ENCODE data around the gene NR0B2. TPM values are rescaled to one million over a fixed set of nuclear protein-coding genes. Genes with fewer than 3 reads are reported as not detected.
A peak's percentile ranks its signal among the peaks of the same experiment; 100 is the strongest.
"Not testable (repeated sequence)": the region's sequence is repeated elsewhere in the genome, so short reads cannot be mapped to it uniquely, and the experiment has no call there.

NR0B2 gene
- polyA plus RNA-seq, 3 donors from 2014 or later, result not detected

DNA sequence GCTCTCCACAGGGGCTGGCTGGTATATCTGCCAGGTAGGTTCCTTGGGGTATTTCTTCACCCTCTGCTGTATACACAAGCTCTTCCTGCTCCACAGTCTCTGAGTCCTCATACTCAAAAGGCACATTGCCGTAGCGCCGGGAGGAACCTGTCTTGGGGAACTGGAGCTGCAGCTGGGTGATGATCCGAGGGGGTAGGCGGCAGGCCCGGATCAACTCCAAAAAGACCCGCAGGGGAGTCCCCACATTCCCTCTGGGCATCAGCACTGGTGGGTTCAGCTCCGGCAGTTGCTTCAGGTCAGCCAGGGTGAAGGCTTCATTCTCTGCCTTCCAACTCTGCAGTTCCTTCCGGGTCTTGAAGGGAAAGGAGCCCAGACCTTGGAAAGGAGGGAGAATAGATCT, 16.4 kb downstream of the NR0B2 start:
- Mint-ChIP-seq H3K4me3 (no peak overlapping the region), H3K4me1 (peaks cover 35 to 38% of the 10 kb centered on the region in 2 donors), H3K36me3 (peaks cover 13 to 27% (median 23%) of the 10 kb centered on the region in 3 donors), H3K27me3 (ENCODE audit: low read depth in 3 of 3) (peaks cover 0 to 12% (median 3%) of the 10 kb centered on the region in 3 donors), H3K27ac (no peak overlapping the region), H3K9me3 (no peaks in the 10 kb centered on the region)
- DNase-seq, result no peak

DNA sequence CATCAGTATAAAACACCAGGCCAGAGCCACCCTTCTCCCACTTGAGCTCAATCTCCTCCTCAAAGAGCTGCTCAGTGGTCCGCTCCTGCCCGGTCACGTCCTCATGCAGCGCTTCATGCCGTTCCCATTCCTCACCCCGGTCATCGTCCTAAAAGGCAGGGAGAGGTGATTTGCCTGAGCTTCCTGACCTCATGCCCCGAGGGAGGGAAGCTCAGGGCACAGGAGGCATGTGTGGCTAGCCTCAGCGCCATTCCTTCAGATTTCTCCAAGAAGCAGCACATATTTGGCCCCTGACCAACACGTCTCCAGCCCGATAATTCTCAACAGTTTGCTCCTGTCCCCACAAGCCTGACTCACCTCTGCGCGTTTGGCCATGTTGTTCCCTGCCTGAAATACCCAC, 19.5 kb downstream of the NR0B2 start:
- H3K4me3 Mint-ChIP-seq, result no peak overlapping the region
- H3K4me1 Mint-ChIP-seq, result peaks cover 24 to 28% of the 10 kb centered on the region in 2 donors
- H3K36me3 Mint-ChIP-seq, result peaks cover 13 to 27% (median 23%) of the 10 kb centered on the region in 3 donors
- no peaks in the 10 kb centered on the region for H3K9me3 Mint-ChIP-seq
- H3K27ac Mint-ChIP-seq, result no peak overlapping the region
- DNase-seq, result no peak
- peaks cover 3 to 11% (median 6%) of the 10 kb centered on the region in 3 donors for H3K27me3 Mint-ChIP-seq (ENCODE audit: low read depth in 3 of 3)

DNA sequence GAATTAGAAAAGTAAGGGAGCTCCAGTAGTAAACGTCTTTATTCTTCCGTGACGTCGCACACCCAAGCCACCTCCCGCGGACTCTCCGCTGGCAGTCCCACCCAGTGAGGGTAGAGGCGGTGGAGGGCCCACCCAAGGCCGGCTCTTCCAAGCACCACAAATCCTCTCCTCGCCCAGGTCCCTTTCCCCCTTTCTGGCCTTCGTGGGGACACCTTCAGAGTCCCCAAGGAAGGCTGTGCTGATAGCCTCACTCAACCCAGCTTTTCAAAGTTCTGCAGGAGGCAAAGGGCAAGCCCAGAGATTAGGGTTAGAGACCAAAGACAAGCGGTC, 23.3 kb downstream of the NR0B2 start:
- Mint-ChIP-seq H3K4me1 (peaks cover 26 to 35% of the 10 kb centered on the region in 2 donors), H3K4me3 (peak overlapping the region; percentile 90 to 94 (median 91)), H3K9me3 (no peaks in the 10 kb centered on the region), H3K27ac (peak overlapping the region; percentile 88 to 96 (median 94)), H3K27me3 (ENCODE audit: low read depth in 3 of 3) (peaks cover 6 to 11% (median 8%) of the 10 kb centered on the region in 3 donors), H3K36me3 (peaks cover 17 to 35% (median 24%) of the 10 kb centered on the region in 3 donors)
- no peak for DNase-seq

DNA sequence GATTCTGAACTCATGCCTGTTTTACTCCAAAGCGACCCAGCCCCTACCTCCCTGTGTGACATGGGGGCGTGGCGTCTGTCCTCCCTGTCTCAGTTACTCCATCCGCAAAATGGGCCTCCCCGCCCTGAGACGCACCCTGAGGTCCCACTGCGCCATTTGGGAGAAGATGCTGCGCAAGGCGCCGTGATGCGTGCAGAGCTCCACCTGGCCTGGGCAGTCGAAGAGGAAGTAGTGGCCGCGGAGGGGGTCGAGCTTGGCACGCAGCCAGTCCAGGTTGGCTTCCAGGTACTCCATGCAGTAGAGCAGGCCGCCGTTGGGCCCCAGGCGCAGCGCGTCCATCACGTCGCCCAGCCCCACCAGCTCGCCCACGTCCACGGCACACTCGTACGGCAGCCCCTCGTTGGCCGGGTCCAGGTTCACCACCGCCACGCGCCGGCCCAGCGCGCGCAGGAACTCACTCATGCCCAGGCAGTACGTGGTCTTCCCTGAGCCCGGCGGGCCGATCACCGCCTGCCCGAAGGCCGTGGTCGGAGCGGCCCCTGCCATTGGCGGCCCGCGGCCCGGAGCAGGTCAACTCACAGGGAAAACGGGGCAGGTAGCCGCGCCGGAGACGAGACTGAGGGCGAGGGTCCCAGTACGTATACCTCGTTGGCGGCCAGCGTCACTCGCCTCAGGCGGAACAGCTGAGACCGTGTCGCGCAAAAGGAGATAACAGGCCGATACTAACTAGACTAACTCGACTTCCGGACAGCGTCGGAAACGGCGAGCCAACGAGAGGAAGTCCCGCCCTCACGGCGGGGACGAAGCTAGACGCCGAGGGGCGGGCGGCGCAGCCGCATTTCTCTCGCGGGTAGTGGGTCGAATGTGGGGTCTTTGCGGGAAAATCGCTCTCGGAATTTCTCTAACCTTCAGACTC, 24.0 kb downstream of the NR0B2 start, which contains the start of gene GPN2:
Gene GPN2, minus strand, starts transcription at position 733 of the 916 bp plus-strand sequence. Its CDS starts 187 bp downstream, at position 546.
- Mint-ChIP-seq H3K27ac (peak within 1 kb of the TSS; percentile 88 to 96 (median 94)), H3K4me1 (peaks cover 26 to 35% of the 10 kb centered on the region in 2 donors), H3K27me3 (ENCODE audit: low read depth in 3 of 3) (peaks cover 6 to 11% (median 8%) of the 10 kb centered on the region in 3 donors), H3K4me3 (peak within 1 kb of the TSS; percentile 90 to 94 (median 91)), H3K36me3 (peaks cover 20 to 35% (median 22%) of the 10 kb centered on the region in 3 donors), H3K9me3 (no peaks in the 10 kb centered on the region)
- peak; percentile 75 to 81 (median 79) for DNase-seq

DNA sequence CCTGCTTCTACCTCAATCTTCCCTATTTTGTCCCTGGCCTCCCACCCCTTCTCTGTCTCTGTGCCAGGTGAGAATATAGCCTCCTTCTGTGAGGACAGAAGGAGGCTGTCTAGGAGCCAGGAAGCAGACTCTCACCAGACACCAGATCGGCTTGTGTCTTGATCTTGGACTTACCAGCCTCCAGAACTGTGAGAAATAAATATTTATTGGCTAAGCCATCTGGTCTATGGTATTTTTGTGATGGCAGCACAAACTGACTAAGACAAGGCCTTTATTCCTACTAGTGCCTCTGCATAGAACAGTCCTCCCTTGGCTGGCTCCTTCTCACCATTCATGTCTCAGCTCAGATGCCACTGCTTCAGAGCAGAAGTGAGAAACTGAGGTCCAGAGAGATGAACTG, 25.5 kb downstream of the NR0B2 start:
- peaks cover 6 to 10% (median 8%) of the 10 kb centered on the region in 3 donors for H3K27me3 Mint-ChIP-seq (ENCODE audit: low read depth in 3 of 3)
- H3K4me3 Mint-ChIP-seq, result peak overlapping the region; percentile 90 to 94 (median 91)
- H3K27ac Mint-ChIP-seq, result peak overlapping the region in 5 of 6 donors; percentile 82 to 96 (median 94)
- no peaks in the 10 kb centered on the region for H3K9me3 Mint-ChIP-seq
- DNase-seq, result no peak
- peaks cover 20 to 35% (median 21%) of the 10 kb centered on the region in 3 donors for H3K36me3 Mint-ChIP-seq
- peaks cover 26 to 35% of the 10 kb centered on the region in 2 donors for H3K4me1 Mint-ChIP-seq

DNA sequence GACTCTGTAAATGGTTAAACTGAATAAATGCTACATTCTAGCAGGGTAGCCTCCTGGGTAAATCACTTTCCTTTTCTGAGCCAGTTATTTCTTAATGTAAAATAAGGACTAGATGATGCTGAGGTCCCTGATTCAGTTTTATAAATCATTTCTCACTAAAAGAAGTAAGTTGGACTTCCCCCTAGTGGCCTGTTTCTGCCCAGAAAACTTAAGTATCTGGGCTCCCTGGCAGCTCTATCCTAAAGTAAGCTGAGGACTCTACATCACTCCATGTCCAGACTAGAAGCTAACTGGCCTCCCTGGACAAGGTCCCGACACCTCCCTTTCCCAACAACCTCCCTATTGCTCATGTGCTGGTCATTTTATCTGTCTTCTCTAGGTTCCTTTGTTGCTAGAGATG, 26.6 kb downstream of the NR0B2 start:
- Mint-ChIP-seq H3K27me3 (ENCODE audit: low read depth in 3 of 3) (peaks cover 5 to 9% (median 9%) of the 10 kb centered on the region in 3 donors), H3K4me3 (peak overlapping the region in 3 of 5 donors; percentile 50 to 62 (median 58)), H3K9me3 (no peaks in the 10 kb centered on the region), H3K36me3 (peaks cover 25 to 42% (median 30%) of the 10 kb centered on the region in 3 donors), H3K4me1 (peaks cover 26 to 35% of the 10 kb centered on the region in 2 donors), H3K27ac (peak overlapping the region in 4 of 6 donors; percentile 54 to 80 (median 66))
- DNase-seq, result no peak

DNA sequence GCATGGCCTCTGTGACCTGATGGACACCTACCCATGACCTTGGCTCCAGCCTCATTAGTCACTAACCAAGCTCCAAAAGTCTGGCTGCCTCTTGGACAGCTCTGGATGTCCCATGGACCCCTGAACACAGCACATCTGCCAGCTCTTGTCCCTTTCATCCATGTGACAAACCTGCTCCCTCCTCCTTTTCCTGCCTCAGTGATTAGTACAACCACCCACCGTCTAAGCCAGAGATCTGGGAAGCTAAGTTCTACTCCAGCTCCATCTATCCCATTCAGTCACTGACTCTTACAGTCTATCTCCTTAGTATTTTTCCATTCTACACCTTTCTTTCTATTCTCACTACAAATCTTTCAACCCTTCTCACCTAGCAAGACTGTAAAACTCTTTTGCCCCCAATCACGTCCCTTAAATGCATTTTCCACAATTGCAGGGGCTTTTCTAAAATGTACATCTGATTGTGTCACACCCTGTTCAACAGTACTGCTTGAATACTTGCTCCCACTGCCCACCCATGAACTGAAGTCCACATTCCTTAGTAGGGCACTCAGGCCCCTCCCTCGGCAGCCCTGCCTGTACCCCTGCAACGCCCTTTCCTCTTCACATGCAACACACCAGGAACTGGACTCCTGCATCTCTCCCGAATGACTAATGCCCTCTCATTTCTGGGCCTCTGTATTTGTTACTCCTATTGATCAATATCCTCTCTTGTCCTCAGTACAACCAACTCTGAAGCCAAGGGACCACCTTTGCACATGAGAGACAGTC, 30.9 kb downstream of the NR0B2 start:
- no peak for DNase-seq
- H3K4me3 Mint-ChIP-seq, result no peak overlapping the region
- H3K36me3 Mint-ChIP-seq, result peaks cover 25 to 51% (median 31%) of the 10 kb centered on the region in 3 donors
- H3K9me3 Mint-ChIP-seq, result no peaks in the 10 kb centered on the region
- peak overlapping the region in 3 of 6 donors; percentile 4 to 14 (median 7) for H3K27ac Mint-ChIP-seq
- H3K27me3 Mint-ChIP-seq (ENCODE audit: low read depth in 3 of 3), result peaks cover 0 to 1% (median 1%) of the 10 kb centered on the region in 3 donors
- H3K4me1 Mint-ChIP-seq, result peaks cover 0 to 7% of the 10 kb centered on the region in 2 donors

DNA sequence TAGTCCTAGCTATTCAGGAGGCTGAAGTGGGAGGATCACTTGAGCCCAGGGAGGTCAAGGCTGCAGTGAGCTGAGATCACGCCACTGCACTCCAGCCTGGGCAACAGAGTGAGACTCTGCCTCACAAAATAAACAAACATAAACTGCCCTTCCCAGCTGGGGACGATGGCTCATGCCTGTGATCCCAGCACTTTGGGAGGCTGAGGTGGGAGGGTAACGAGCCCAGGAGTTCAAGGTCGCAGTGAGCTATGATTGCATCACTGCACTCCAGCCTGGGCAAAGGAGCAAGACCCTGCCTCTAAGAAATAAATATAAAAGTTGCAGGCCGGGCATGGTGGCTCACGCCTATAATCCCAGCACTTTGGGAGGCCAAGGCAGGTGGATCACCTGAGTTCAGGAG, 32.2 kb downstream of the NR0B2 start:
- H3K27ac Mint-ChIP-seq; H3K9me3 Mint-ChIP-seq; H3K4me3 Mint-ChIP-seq; DNase-seq; H3K4me1 Mint-ChIP-seq; H3K27me3 Mint-ChIP-seq (ENCODE audit: low read depth in 3 of 3): not testable (repeated sequence)
- peaks cover 21 to 46% (median 27%) of the 10 kb centered on the region in 3 donors for H3K36me3 Mint-ChIP-seq

DNA sequence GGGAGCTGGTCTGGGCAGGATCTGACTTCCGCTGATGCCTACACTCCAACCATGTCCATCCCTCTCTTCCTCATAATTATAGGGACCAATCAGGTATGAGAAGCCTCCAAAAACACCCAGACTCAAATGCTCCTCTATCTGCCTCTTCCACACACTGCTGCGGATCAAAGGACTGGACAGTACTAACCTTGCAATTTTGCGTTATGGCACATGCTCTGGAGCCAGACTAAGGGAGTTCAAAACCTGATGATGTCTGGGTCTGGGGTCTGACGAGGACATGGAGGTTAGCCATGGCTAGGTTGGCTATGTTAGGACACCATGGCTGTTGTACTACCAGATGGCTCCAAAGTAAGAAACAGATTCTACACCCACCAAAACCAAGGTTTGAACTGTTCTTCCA, 34.0 kb downstream of the NR0B2 start:
- no peaks in the 10 kb centered on the region for H3K4me1 Mint-ChIP-seq
- H3K9me3 Mint-ChIP-seq, result no peaks in the 10 kb centered on the region
- DNase-seq, result no peak
- H3K36me3 Mint-ChIP-seq, result peaks cover 18 to 35% (median 23%) of the 10 kb centered on the region in 3 donors
- H3K4me3 Mint-ChIP-seq, result no peak overlapping the region
- peaks cover 0 to 1% (median 0%) of the 10 kb centered on the region in 3 donors for H3K27me3 Mint-ChIP-seq (ENCODE audit: low read depth in 3 of 3)
- H3K27ac Mint-ChIP-seq, result no peak overlapping the region

DNA sequence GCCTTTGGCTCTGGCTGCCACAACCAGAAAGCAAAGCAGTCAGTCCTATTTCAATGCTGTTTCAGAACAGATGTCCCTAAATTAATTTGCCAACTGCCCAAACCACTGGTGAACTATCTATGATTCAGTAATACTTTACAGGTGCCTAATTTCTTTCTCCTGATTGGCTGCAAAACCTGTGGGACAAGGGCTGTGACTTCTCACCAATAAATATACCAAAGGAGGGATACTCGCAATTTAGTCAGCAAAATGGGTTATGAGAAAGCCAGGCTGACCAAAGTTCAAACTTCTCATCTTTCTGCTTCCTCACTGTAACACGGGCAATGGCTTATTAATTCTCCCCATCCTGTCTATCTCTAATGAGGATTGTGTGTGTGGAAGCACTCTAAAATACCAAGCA, 36.4 kb downstream of the NR0B2 start:
- Mint-ChIP-seq H3K36me3 (peaks cover 1 to 18% (median 7%) of the 10 kb centered on the region in 3 donors), H3K9me3 (no peaks in the 10 kb centered on the region), H3K4me3 (no peak overlapping the region), H3K4me1 (no peaks in the 10 kb centered on the region), H3K27ac (no peak overlapping the region), H3K27me3 (ENCODE audit: low read depth in 3 of 3) (peaks cover 0 to 1% (median 0%) of the 10 kb centered on the region in 3 donors)
- DNase-seq, result no peak

DNA sequence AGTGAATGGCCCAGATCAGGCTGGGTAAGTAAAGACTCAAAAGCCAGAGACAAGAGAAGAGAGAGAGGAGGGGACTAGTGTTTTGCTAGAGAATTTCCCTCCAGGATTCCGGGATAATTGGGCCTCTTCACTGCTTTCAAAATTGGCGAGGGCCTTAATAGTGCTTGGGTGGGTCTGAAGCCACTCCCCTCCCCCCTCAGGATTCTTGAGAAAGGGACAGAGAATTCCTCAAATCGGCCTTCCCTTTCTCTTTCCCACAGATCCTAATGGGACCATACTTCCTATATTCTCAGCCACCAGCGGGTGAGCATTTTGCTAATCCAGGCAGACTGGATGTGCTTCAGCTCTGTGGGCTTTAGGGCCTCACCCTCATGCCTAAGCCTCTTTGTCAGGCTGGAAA, 38.9 kb downstream of the NR0B2 start:
- no peaks in the 10 kb centered on the region for H3K9me3 Mint-ChIP-seq
- DNase-seq, result no peak
- H3K4me1 Mint-ChIP-seq, result no peaks in the 10 kb centered on the region
- peaks cover 0 to 8% (median 0%) of the 10 kb centered on the region in 3 donors for H3K36me3 Mint-ChIP-seq
- H3K27me3 Mint-ChIP-seq (ENCODE audit: low read depth in 3 of 3), result no peaks in the 10 kb centered on the region
- no peak overlapping the region for H3K27ac Mint-ChIP-seq
- H3K4me3 Mint-ChIP-seq, result no peak overlapping the region

DNA sequence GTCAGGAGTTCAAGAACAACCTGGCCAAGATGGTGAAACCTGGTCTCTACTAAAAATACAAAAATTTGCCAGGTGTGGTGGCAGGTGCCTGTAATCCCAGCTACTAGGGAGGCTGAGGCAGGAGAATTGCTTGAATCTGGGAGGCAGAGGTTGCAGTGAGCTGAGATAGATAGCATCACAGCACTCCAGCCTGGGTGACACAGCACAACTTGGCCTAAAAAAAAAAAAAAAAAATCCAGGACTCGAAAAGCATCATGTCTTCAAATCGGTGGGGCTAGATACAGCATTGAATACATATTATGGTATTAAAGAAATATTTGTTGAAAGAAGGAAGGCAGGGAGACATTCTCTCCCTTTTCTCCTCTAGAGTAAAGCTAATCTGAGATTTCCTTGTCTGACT, 40.7 kb downstream of the NR0B2 start:
- not testable (repeated sequence) for DNase-seq; H3K4me1 Mint-ChIP-seq; H3K4me3 Mint-ChIP-seq; H3K27me3 Mint-ChIP-seq (ENCODE audit: low read depth in 3 of 3); H3K9me3 Mint-ChIP-seq; H3K36me3 Mint-ChIP-seq
- peak overlapping the region in 1 of 6 donors; percentile 46 for H3K27ac Mint-ChIP-seq

DNA sequence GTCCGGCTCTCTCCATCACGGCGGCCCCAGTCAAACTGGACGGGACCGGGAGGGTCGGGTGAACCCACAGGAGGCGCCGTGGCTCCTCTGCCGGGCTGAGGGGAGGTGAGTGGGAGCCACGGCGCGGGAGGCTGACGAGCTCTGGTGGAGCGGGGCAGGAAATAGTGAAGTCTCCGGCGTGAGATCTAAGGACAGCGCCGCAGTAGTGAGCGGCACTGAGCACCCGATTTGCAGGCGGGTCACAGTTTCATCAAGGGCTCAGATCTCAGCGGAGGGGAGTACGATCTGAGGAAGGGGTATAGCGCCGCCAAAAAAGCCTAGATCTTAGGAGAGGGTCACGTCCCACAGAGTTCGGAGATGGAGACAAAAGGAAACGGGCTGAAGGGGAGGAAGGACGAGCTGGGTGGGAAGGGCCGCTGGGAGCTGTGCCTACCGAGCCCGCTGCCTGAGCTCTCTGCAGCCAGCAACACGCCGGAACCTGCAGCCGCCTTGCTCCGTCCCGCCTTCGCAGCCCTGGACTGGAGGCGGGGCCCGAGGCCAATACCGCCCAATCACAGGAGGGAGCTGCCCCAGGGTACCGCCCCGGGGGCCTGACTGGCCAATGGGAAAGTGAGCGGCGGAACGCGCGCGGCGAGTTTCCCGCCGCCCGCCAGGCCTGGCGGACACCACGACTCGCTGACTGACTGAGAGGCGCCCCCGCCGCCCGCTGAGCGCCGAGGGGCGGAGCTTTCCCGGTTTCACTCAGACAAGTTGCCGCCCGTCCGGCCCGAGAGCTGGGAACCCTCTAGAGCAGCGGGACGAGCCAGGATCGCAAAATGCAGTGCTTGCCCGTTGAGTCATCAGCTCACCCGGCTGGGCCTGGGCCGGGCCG, 48.9 kb downstream of the NR0B2 start:
- Mint-ChIP-seq H3K36me3 (no peaks in the 10 kb centered on the region), H3K9me3 (peaks cover 0 to 2% (median 0%) of the 10 kb centered on the region in 6 donors), H3K27ac (peak overlapping the region; percentile 88 to 96 (median 90)), H3K27me3 (ENCODE audit: low read depth in 3 of 3) (peaks cover 2 to 6% (median 5%) of the 10 kb centered on the region in 3 donors), H3K4me1 (peaks cover 14 to 21% of the 10 kb centered on the region in 2 donors), H3K4me3 (peak overlapping the region; percentile 90 to 100 (median 95))
- DNase-seq, result peak; percentile 96 to 97 (median 96)
